H7 (cell line): ENCODE results near the gene FAM20A. TPM values are rescaled to one million over a fixed set of nuclear protein-coding genes. Genes with fewer than 3 reads are reported as not detected.

Source experiments
- DNase-seq: peaks from one replicate; pipeline ENCODE4 v3.0.0; 2012
- H3K27me3 ChIP-seq: 2 replicates; pipeline ENCODE4 v1.6.0; 2011; ENCODE audit warnings: mild to moderate bottlenecking, low read length; ENCODE audit not compliant: control insufficient read depth, insufficient read depth
- H3K36me3 ChIP-seq: replicated peaks from 2 replicates; pipeline ENCODE4 v1.5.1; 2011; ENCODE audit warnings: low read length; ENCODE audit not compliant: control insufficient read depth, insufficient read depth
- H3K4me3 ChIP-seq: 2 replicates; pipeline ENCODE4 v1.5.1; 2011; ENCODE audit warnings: low read depth, mild to moderate bottlenecking, control low read depth, low read length, moderate library complexity; ENCODE audit not compliant: insufficient read depth
- total RNA-seq: library from RNA; depleted of rRNA; stranded (reverse); fragments of >200 nt; shearing (Covaris generic); gene quantifications from 2 replicates; pipeline ENCODE4 v1.2.3, GENCODE V29; 2014

Gene FAM20A
- total RNA-seq, 1 experiment from 2014 or later = 20.5 TPM

DNA sequence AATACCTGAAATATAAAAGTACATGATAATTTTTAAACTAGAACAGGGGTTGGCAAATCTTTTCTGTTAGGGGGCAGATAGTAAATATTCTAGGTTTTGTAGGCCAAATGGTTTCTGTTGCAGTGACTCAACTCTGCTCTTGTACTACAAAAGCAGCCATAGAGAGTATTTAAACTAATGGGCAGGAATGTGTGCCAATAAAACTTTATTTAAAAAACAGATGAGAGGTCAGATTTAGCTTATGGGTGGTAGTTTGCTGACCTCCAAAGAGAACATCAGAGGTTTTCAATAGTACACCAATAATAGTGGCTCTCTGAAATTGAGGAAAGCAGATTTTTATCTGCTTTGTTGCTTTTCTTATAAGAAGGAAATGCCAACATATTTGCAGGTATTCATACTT is 15.2 kb upstream of the FAM20A start:
- H3K27me3 ChIP-seq = no peaks in the 10 kb centered on the region
- H3K36me3 ChIP-seq = no peaks in the 10 kb centered on the region; the same call in 1 of the 2 replicates
- no peak for DNase-seq
- no peak overlapping the region for H3K4me3 ChIP-seq

GRCh38 chr17:68614718-68615117 is 13.6 kb upstream of the FAM20A start:
- DNase-seq = no peak
- no peaks in the 10 kb centered on the region for H3K27me3 ChIP-seq
- H3K4me3 ChIP-seq = no peak overlapping the region
- no peaks in the 10 kb centered on the region; the same call in 1 of the 2 replicates for H3K36me3 ChIP-seq

DNA sequence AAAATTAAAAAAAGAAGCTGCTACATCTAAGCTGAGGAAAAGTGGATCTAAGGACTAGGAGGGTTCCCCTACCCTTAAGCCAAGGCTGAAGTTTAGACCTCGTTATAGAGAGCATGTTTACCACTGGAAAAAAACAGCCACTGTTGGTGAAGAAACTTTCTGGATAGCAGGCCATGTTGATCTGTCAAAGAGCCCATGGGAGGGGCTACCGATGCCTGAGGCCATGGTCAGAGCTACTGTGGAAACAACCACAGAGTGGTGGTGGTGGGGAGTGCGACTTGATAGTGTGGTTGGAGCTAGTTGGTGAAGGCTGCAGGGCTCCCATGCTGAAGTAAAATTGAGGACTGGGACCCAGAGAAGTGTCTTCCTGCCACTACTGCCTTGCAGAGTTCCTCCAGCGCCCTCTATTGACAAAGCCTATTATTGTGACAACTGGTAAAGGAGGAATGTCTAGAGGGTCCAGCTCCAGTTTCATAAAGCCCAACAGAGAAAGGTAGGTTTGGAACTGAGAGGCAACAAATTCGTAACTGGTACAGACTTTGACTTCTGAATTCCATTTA is 12.7 kb upstream of the FAM20A start:
- Histone ChIP-seq H3K4me3 (no peak overlapping the region), H3K36me3 (no peaks in the 10 kb centered on the region; the same call in 1 of the 2 replicates)
- peak; percentile 40 for DNase-seq

GRCh38 chr17:68612923-68613292 is 11.7 kb upstream of the FAM20A start:
- DNase-seq = no peak
- H3K36me3 ChIP-seq = no peaks in the 10 kb centered on the region; the same call in 1 of the 2 replicates
- no peak overlapping the region for H3K4me3 ChIP-seq
- no peaks in the 10 kb centered on the region for H3K27me3 ChIP-seq

More for the DNA sequence above, 12.7 kb upstream of the FAM20A start:
- no peaks in the 10 kb centered on the region for H3K27me3 ChIP-seq

GRCh38 chr17:68612209-68612922 is 11.2 kb upstream of the FAM20A start:
- Histone ChIP-seq H3K36me3 (no peaks in the 10 kb centered on the region), H3K4me3 (no peak overlapping the region), H3K27me3 (no peaks in the 10 kb centered on the region)
- DNase-seq = no peak

GRCh38 chr17:68611353-68612208 is 10.4 kb upstream of the FAM20A start:
- Histone ChIP-seq H3K4me3 (no peak overlapping the region), H3K36me3 (no peaks in the 10 kb centered on the region), H3K27me3 (no peaks in the 10 kb centered on the region)
- no peak for DNase-seq

DNA sequence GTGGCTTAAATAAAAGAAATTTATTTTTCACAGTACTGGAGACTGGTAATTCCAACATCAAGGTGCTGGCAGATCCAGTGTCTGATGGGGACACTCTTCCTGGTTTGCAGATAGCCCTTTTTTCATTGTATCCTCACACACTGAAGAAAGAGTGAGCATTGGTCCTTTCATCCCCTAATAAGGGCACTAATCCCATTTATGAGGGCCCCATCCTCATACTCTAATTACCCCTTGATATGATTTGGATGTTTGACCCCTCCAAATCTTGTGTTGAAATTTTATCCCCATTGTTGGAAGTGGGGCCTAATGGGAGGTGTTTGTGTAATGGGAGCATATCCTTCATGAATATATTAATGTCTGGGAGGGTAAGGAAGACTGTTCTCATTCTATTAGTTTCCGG is 9.4 kb upstream of the FAM20A start:
- no peaks in the 10 kb centered on the region for H3K27me3 ChIP-seq
- no peak overlapping the region for H3K4me3 ChIP-seq
- no peaks in the 10 kb centered on the region for H3K36me3 ChIP-seq
- no peak for DNase-seq

DNA sequence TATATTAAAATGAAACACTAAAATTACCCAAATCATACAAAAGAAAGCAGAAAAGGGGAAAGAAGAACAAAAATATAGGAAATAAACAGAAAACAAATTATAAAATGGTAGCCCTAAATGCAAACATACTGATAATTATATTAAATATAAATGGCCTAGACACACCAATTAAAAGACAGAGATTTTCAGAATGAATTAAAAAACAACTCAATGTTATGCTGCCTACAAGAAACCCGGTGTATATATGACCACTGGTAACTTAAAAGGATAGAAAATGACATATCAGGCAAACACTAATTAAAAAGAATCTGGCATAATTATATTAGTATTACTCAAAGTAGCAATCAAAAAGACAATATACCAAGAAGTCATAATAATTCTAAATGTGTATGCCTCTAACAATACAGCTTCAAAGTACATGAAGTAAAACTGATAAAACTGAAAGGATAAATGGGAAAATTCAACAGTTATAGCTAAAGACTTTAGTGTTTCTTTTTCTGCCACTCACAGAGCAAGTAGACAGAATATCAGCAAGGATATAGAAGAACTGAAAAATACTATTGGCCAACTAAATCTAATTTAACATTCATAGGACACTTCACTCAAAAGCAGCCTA is 7.5 kb upstream of the FAM20A start:
- Histone ChIP-seq H3K4me3 (no peak overlapping the region), H3K27me3 (no peaks in the 10 kb centered on the region), H3K36me3 (no peaks in the 10 kb centered on the region)
- no peak for DNase-seq

DNA sequence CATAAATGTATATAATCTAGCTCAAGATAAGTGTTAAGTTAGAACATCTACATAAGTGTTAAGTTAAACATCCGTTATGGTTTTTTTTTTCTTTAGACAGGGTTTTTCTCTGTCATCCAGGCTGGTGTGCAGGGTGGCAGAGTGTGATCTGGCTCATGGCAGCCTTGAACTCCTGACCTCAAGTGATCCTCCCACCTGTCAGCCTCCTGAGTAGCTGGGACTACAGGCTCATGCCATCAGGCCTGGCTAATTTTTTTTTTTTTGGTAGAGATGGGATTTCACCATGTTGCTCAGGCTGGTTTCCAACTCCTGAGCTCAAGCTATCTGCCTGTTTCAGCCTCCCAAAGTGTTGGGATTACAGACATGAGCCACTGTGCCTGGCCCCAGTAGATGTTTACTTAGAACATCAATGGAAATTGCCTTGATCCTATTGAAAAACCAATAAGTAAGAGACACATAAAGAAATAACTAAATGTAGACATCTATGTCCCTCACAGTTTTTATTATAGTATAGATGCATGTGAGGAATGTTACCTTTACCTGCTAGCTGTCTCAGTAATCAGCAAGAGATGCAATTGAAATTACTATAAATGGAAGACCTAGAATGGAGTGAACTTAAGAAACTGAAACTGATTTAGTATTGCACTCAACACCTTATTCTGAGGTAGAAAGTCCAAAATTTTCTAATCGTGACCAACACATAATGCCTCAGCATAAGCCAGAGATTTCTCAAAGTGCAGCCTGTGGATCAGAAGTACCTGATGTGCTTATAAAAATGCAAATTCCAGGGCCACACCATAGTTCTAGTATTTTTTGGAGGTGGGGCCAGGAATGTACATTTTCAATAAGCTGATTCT is 5.5 kb upstream of the FAM20A start:
- Histone ChIP-seq H3K4me3 (no peak overlapping the region), H3K27me3 (peaks cover 2% of the 10 kb centered on the region; the same call in 1 of the 2 replicates), H3K36me3 (no peaks in the 10 kb centered on the region)
- DNase-seq = no peak

- Histone ChIP-seq H3K36me3 (no peaks in the 10 kb centered on the region), H3K27me3 (peaks cover 10% of the 10 kb centered on the region), H3K4me3 (no peak overlapping the region)
- no peak for DNase-seq
Measured at GRCh38 chr17:68605914-68606313, 4.7 kb upstream of the FAM20A start.

GRCh38 chr17:68603656-68604055 is 2.5 kb upstream of the FAM20A start:
- peaks cover 17% of the 10 kb centered on the region for H3K27me3 ChIP-seq
- no peak for DNase-seq

GRCh38 chr17:68603027-68603426 is 1.9 kb upstream of the FAM20A start:
- H3K4me3 ChIP-seq = no peak overlapping the region
- no peaks in the 10 kb centered on the region for H3K36me3 ChIP-seq
- peaks cover 17% of the 10 kb centered on the region for H3K27me3 ChIP-seq
- no peak for DNase-seq

More at GRCh38 chr17:68603656-68604055, 2.5 kb upstream of the FAM20A start:
- Histone ChIP-seq H3K36me3 (no peaks in the 10 kb centered on the region), H3K4me3 (no peak overlapping the region)

DNA sequence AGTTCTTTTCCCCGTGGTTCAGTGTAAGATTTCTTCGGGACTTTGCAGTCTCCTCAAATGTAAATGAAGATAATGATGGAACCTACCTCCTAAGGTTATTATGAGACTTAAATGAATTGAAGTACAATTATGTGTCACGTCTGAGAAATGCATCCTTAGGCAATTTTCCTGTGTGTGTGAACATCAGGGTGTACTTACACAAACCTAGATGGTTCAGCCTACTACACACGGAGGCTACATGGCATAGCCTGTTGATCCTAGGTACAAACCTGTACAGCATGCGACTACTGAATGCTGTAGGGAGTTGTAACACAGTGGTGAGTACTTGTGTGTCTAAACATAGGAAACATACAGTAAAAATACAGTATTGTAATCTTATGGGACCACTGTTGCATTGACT is 1.1 kb upstream of the FAM20A start:
- DNase-seq = no peak
- Histone ChIP-seq H3K36me3 (no peaks in the 10 kb centered on the region), H3K4me3 (no peak overlapping the region), H3K27me3 (peaks cover 17% of the 10 kb centered on the region)
